Activated gamma-delta T cell treated with Interleukin-2 at 50 U/mL for 16 hours (primary cell): ENCODE results near the gene ZNF662.

ENCODE experiments used
- DNase-seq: peaks from one replicate; pipeline ENCODE4 v3.0.0-alpha.2; 2020

Gene ZNF662

GRCh38 chr3:42891042-42891441, 14.9 kb upstream of the ZNF662 start:
- DNase-seq, result no peak

- DNase-seq, result no peak
These were observed 13.8 kb upstream of the ZNF662 start for GRCh38 chr3:42892169-42892568.

- no peak for DNase-seq
These were observed 13.1 kb upstream of the ZNF662 start for GRCh38 chr3:42892807-42893206.

DNA sequence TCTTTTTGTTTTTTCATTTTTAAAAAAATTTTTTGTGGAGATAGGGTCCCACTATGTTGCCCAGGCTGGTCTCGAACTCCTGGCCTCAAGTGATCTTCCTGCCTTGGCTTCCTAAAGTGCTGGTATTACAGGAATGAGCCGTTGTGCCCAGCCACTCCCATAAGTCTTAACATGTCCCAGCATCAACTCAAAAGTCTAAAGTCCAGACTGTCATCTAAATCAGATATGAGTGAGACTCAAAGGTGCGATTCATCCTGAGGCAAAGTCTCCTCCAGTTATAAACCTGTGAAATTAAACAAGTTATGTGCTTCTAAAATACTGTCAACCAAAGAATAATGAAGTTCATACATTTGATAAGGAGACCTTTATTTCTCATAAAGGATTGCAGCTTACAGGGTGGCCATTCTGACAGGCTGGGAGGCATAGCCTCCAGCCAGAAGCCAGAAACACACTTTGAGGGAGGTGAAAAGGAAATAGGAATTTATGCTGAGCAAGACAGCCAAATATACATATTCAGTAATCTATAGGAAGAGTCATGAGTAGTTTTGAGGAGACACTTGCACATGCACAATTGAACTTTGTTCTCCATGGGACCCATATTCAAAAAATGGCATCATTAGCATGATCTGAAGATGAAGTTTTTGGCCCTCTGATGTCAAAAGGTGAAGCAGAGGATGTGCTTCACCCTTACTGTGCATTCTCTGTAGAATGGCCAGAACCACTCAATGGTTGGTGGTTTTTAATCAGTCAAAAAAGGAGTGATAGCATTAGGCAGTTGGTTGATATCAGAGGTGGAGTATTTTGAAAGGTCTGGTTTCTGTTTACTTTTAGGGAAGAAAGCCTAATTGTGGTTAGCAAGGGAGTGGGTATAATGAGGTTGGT, 11.0 kb upstream of the ZNF662 start:
- DNase-seq, result no peak

DNA sequence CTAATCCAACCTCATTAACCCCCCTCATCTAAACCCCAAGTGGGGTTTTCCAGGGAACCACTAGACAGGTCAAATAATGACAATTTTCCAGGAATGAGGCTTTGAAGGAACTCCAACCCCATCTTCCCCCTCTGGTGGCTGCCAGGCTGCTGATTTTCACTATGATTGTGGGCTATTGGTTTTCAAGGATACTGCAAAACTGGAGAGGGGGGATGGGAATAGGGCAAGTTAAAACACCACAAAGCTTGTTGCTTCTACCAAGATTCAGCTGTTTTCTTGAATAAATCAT, 10.4 kb upstream of the ZNF662 start:
- DNase-seq, result no peak

GRCh38 chr3:42898896-42899675, 6.9 kb upstream of the ZNF662 start:
- no peak for DNase-seq

- DNase-seq, result no peak
These were observed 5.5 kb upstream of the ZNF662 start for GRCh38 chr3:42900226-42901072.

GRCh38 chr3:42901073-42901415, 4.9 kb upstream of the ZNF662 start:
- no peak for DNase-seq

- DNase-seq, result no peak
These were observed 3.7 kb upstream of the ZNF662 start for GRCh38 chr3:42902257-42902656.

DNA sequence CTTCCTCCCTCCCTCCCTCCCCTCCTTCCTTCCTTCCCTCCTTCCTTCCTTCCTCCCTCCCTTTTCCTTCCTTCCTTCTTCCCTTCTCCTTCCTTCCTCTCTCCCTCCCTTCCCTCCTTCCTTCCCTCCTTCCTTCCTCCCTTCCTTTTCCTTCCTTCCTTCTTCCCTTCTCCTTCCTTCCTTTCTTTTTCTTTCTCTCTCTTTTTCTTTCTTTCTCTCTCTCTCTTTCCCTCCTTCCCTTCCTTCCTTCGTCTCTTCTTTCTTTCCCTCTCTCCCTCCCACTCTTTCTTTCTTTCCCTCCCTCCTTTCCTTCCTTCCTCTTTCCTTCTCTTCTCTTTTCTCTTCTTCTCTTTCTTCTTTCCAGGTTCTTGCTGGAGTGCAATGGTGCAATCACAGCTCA, 1.9 kb upstream of the ZNF662 start:
- DNase-seq, result no peak

DNA sequence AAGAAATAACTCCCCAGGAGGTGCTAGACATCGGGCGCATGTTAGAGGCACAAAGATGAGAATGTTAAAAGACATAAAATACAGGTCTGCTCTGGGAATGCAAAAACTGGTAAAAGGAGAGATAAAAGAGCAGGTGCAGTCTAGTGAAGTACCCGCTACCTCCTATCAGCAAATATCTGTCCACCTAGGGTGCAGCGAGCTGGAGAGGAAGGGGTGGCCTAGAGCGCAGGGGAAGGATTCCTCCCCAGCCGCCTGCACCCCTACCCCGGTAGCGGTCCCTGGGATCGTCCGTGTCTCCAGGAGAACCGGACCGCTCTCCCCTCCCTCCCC, 237 bp upstream of the ZNF662 start:
- DNase-seq, result no peak

DNA sequence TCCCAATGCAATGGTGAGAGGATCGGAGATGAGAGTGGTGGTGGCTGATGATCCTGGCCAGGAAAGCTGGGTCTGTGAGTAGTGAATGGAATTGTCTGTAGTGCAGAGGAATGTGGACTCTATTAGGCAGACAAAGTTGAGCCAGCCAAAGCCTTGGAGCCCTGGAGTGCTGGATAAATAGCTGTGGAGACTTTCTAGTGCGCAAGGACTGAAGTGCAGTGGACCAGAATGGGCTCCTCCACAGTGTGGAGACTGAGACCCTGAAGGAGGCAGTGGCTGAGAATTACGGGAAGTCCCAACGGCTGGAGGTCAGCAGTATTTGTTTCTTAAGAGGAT, 874 bp downstream of the ZNF662 start:
- no peak for DNase-seq

DNA sequence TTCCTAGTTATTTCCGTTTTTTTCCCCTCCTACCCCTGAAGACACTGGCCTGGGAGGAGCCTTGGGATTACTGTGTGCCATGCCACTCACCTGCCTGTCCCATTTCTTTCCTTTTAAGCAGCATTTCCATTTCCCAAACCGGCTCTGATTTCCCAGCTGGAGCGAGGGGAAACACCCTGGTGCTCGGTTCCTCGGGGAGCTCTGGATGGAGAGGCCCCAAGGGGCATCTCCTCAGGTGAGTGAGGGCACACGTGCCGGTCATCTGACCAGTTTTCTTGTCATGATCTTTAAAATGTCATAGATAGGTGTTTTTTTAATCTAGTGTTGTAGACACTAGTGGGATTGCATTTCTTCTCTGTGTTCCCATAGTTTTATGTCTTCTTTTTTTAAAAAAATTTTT, 2.7 kb downstream of the ZNF662 start:
- no peak for DNase-seq

DNA sequence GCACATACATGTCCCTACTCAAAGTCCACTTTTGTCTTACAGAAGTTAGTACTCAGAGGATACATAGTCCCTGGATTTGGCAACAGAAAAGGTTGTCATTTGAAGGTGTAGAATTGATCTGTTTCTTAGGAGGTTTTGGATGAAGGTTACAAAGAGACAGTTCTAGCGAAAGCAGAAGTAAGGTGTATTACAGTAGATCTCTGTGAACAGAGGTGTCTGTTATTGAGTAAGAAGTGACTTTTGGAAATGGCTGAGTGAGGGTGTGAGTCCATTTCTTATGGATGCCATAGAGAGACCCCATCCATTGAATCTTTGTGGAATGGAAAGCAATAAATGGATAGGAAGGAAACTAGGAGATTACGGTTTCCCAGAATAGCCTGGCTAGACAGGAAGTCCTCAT, 5.6 kb downstream of the ZNF662 start:
- no peak for DNase-seq

GRCh38 chr3:42914771-42915515, 9.0 kb downstream of the ZNF662 start:
- no peak for DNase-seq

GRCh38 chr3:42923606-42924005, 17.7 kb downstream of the ZNF662 start:
- DNase-seq, result no peak

DNA sequence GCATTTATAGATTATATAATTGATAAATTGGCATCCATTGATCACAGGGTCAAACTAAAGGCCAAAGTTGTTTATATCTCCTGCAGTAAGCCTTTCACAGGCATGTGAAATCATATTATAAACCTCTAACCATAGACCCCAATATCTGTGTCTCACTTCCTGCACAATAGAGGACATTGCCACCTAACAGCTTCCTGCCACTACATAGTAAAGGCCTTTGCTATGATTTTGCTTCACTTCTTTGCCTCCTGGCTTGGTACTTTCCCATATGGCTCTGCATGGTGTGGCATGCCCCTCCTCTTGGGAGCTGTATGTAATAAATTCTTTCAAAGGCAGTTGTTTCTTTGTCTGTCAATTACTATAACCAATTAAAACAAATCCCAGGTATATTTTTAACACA, 20.4 kb downstream of the ZNF662 start:
- no peak for DNase-seq

- DNase-seq, result no peak
These were observed 28.2 kb downstream of the ZNF662 start for GRCh38 chr3:42934111-42934510.

DNA sequence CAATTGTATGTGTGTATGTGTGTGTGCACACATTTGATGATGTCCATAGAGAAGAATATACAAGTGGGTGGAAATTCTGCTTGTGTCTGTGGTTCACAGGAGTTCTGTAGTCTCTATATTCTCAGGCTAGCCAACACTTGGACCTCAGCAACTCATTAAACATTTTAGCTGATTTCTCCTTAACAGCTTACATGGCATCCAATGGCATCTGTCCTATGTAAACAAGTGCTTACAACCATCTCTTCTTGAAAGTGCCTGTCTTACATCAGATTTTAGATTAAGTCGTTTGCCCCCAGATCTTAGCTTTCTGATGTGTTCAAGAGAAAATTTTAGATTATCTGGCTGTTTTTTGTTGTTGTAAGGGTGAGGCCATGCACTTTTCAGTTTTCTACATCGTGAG, 29.0 kb downstream of the ZNF662 start:
- no peak for DNase-seq

DNA sequence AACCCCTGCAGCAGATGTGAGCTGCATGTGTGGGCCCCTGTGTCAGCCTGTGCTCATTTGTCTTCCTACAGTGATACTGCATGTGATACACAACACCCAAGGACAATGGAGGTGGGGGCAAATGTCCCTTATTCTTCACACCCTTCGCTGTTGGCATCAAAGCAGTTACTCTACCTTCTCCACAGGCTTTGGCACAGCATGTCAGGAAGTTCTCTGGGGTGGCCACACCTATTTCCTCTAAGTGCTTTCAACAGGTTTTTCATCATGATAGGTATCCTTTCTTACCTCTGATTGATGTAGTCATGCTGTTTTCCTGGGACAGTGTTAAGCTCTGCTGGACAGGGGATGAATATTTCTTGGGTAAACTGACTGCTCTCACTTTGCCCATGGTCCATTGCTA, 29.5 kb downstream of the ZNF662 start:
- DNase-seq, result no peak

GRCh38 chr3:42936157-42936981, 30.4 kb downstream of the ZNF662 start:
- DNase-seq, result no peak

DNA sequence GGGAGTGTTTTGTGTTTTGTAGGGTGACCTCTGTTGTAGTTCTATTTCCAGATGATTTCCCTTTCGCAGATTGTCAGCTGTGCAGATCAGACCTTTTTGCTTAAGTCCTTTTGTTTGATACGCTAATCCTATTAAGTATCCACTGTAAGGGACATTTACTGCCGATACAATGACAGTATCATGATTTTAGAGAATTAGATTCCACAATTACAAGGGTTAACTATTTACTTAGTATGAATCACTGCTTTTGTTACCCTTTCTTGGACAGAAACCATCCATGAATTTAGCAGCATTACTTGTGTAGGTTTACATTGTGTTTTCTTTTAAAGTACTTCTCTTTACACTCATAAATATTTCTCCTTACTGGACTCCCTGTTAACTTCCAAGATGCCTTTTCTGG, 31.4 kb downstream of the ZNF662 start:
- no peak for DNase-seq
